Skeletal muscle cell (primary cell): ENCODE results near the gene HEATR9.

ENCODE experiments used
- DNase-seq: peaks from one replicate; pipeline ENCODE4 v3.0.0-alpha.2; 2010; ENCODE audit warnings: low read depth
- H3K4me3 ChIP-seq: 2 replicates; pipeline ENCODE4 v1.5.1; 2011; ENCODE audit warnings: low read depth, mild to moderate bottlenecking, control low read depth, low read length, moderate library complexity

HEATR9 gene

DNA sequence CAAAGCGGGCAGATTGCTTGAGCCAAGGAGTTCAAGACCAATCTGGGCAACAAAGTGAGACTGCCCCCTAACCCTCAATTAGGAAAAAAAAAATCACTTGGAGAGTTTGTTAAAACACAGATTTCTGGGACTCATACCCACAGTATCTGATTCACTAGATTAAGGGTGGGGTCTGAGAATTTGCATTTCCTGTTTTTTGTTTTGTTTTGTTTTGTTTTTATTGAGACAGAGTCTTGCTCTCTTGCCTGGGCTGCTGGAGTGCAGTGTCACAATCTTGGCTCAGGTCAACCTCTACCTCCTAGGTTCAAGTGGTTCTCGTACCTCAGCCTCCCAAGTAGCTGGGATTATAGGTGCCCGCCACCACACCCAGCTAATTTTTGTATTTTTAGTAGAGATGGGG is 1.1 kb downstream of the HEATR9 start:
- no peak for DNase-seq
- no peak overlapping the region for H3K4me3 ChIP-seq

GRCh38 chr17:35866341-35866950 is 2.2 kb downstream of the HEATR9 start:
- no peak overlapping the region for H3K4me3 ChIP-seq
- DNase-seq = no peak

GRCh38 chr17:35865412-35866340 is 3.0 kb downstream of the HEATR9 start:
- H3K4me3 ChIP-seq = no peak overlapping the region
- no peak for DNase-seq

- no peak overlapping the region for H3K4me3 ChIP-seq
- DNase-seq = no peak
Observed at GRCh38 chr17:35864853-35865252, 3.8 kb downstream of the HEATR9 start.

DNA sequence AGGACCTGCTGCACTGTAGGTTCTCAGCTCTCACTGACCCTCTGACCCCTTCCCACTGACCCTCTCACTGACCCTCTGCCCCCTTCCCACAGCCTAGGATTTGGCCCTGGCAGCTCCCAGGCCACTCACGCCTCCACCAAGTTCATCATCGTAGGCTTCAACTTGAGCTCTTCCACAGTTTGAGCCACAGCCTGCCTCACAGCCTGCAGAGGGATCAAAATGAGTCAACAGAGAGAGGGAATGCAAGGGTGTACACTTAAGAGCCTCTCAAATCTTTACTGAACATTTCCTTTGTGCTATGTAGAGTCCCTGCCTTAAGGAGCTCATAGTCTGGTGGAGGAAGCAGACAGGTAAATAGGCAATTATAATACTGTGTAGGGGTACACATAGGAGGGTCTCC is 12.1 kb downstream of the HEATR9 start:
- H3K4me3 ChIP-seq = no peak overlapping the region
- DNase-seq = no peak

- DNase-seq = no peak
- H3K4me3 ChIP-seq = no peak overlapping the region
Observed at GRCh38 chr17:35855965-35856364, 12.7 kb downstream of the HEATR9 start.

DNA sequence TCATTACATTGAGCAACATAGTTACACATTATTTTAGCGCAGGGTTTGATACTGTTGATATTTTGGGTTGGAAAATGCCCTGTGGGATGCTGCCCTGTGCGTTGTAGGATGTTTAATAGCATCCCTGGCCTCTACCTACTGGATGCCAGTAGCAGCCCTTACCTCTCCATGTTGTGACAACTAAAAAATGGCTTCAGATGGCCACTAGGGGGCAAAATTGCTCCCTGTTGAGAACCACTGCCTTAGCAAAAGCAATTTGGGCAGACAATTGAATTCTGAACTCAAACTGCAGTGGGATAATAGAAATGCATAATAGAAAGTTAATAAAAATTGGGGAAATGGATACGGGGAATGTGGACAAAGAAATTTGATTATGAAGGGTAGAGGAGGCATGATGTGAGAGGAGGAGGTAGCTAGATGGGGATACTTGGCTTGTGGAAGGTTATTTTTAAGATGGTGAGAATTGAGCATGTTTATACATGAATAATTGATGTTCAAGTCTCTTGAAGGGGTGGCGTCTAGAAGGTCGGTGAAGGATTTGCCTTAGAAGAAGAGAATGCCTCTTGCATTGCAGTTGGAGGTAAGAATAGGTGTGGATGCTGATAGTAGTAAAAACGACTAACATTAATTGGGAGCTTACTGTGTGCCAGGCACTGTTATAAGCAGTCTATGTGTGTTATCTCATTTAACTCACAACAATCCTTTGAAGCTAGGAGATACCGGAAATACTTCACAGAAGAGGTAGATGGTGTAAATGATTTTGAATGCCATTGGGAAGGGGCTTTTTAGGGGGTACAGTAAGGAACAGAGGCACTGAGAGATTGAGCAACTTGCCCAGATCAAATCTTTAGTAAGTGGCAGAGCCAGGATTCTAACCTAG is 19.0 kb downstream of the HEATR9 start:
- H3K4me3 ChIP-seq = no peak overlapping the region
- peak; percentile 14 for DNase-seq

DNA sequence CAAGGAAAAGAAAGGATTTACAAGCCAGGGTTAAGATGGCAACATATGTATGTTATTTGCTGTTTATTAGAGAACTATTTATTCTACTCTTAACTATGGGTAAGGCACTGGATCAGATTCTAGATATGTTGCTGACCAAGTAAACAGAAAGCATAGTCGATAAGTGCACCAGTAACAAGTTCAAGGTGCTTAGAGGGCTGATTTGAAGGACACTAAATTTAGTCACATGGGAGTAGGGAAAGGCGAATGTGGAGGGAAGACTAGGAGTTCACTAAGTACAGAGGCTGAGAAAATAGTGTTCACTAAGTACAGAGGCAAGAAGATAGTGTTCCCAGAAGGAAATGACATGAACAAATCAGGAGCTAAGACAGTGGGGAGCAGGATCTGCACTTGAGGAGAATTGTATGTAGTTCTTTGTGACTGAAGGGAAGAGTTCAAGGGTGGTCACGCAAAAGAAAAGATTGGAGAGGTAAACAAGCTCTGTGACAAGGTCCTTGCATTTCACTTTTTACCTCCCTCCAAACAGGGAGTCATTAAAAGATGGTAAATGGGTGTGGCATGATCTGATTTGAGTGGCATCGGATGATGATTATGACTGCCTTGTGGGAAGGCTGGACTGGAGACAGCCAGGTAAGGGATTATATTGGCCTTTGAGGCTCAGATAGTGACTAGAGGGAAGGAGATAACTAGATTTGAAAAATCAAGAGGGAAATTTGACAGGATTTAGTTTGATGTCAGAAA is 20.9 kb downstream of the HEATR9 start:
- no peak overlapping the region for H3K4me3 ChIP-seq
- no peak for DNase-seq

DNA sequence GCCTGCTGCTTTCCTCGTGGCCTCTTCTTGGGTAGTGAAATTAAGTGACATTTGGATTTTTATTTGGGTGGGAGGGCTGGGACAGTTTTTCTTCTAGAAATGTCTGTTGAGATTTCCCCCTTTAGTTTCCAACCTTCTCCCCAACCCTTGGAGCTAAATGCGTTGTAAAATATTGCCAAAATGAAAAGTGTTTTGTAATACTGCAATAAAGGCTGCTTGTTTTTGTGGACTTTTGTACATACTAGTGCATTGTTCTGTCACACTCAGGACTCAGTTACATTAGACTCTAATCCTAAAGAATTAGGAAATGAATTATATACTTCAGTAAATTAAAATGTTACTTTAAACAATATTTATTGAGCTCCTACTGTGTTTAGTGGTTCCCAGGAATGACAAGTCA is 21.7 kb downstream of the HEATR9 start:
- H3K4me3 ChIP-seq = no peak overlapping the region

GRCh38 chr17:35846055-35846809 is 22.5 kb downstream of the HEATR9 start:
- no peak for DNase-seq
- H3K4me3 ChIP-seq = no peak overlapping the region

More for the DNA sequence above, 21.7 kb downstream of the HEATR9 start:
- no peak for DNase-seq

DNA sequence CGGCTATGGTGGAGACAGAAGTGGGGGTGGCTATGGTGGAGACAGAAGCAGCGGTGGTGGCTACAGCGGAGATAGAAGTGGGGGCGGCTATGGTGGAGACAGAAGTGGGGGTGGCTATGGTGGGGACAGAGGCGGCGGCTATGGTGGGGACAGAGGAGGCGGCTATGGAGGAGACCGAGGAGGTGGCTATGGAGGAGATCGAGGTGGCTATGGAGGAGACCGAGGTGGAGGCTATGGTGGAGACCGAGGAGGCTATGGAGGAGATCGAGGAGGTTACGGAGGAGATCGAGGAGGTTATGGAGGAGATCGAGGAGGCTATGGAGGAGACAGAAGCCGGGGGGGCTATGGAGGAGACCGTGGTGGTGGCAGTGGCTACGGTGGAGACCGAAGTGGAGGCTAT is 24.1 kb downstream of the HEATR9 start:
- no peak for DNase-seq
- no peak overlapping the region for H3K4me3 ChIP-seq

DNA sequence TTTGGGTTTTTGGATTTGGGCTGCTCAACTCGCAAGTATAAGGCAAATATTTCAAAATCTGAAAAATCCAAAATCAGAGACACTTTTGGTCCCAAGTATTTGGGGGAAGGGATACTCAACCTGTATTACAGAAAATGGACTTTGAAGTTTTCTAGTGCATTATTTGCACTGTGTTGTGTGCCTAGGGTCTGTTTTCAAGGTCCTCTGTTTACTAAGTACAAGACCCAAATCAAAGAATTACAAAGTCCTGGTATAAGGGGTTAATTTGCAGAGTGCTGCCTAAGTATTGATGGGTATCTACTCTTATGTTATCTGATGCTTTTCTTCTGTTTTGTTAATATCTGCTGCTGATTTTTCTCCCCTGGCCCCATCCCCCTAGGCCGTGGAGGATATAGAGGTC is 25.0 kb downstream of the HEATR9 start:
- no peak overlapping the region for H3K4me3 ChIP-seq

DNA sequence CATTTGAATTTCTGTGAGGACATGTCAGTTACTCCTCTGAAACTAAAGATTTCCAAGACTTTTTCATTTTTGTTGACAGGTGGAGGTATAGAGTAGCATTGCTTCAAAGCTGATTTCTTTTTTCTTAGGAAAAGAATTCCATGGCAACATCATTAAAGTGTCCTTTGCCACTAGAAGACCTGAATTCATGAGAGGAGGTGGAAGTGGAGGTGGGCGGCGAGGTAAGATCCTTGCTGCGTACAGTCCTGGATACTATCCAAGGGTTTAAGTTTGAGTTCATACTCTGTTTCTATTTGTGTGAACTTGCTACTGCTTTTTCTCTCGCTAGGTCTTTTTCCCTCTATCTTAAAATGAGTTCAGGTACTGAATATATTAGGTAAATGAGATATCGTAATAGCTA is 26.5 kb downstream of the HEATR9 start:
- DNase-seq = no peak
- H3K4me3 ChIP-seq = no peak overlapping the region

More for the DNA sequence above, 25.0 kb downstream of the HEATR9 start:
- DNase-seq = no peak

GRCh38 chr17:35841505-35841904 is 27.2 kb downstream of the HEATR9 start:
- DNase-seq = no peak
- H3K4me3 ChIP-seq = no peak overlapping the region

DNA sequence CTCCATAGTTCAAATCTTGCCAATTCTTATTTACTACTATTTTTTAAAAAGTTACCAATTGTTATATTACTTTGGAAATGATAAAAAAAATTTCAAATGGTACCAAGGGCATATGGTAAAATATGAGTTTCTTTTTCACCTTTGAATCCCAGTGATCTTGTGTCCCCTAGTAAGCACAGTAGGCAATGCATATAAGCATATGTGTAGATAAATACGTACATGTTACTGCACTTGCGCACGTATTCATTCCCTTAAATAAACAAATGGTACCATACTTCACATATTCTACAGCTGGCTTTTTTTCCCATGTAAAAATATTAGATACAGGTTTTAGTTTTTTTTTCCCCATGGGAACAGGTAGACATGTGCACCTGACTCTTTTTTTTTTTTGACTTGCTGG is 27.6 kb downstream of the HEATR9 start:
- no peak for DNase-seq

GRCh38 chr17:35825206-35825605 is 43.5 kb downstream of the HEATR9 start:
- no peak for DNase-seq
- no peak overlapping the region for H3K4me3 ChIP-seq

More for the DNA sequence above, 27.6 kb downstream of the HEATR9 start:
- H3K4me3 ChIP-seq = no peak overlapping the region

- no peak for DNase-seq
- no peak overlapping the region for H3K4me3 ChIP-seq
Observed at GRCh38 chr17:35821308-35821707, 47.4 kb downstream of the HEATR9 start.

DNA sequence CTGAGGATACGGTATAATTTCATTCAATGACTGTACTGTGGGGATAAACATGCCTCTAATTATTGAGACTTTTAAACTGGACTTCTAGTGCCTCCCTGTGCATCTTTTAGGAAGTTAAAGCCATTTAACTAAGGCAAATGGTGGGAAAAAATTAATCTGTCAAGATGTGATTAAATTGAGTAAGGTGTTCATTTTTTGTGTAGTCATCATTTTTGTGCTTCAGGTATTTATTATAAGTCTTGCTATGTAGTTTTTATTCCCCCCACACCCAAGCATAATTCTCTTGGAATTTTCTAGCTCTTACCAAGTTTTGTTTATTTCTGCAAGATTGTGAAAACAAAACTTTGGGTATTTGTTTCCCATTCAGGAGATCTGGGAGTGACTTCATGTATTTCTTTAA is 49.2 kb downstream of the HEATR9 start:
- no peak overlapping the region for H3K4me3 ChIP-seq
- DNase-seq = no peak

DNA sequence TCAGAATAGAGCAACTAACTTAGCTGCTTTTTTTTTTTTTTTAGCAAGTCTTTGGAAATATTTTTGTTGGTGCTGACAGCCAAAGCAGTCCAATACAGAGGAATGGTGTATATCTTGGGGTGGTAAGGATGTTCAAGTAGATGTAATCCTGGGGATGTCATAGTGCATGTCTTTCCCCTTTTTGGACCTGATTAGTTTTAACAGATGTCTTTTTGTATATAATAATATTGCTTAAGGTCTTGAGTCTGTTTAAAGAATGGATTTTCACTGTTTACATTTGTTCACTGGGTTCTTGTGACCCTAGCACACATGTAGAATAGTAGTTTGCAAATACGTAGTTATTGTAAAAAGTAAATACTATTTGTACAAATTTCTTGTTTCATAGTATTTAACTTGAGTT is 51.5 kb downstream of the HEATR9 start:
- DNase-seq = no peak
- no peak overlapping the region for H3K4me3 ChIP-seq
